NCI-H226 (cell line): ENCODE data around the gene RHBDL2.
"Not testable (repeated sequence)": the region's sequence is repeated elsewhere in the genome, so short reads cannot be mapped to it uniquely, and the experiment has no call there.

Source experiments
- DNase-seq: peaks from one replicate; pipeline ENCODE4 v3.0.0-alpha.2; 2015

RHBDL2 gene

DNA sequence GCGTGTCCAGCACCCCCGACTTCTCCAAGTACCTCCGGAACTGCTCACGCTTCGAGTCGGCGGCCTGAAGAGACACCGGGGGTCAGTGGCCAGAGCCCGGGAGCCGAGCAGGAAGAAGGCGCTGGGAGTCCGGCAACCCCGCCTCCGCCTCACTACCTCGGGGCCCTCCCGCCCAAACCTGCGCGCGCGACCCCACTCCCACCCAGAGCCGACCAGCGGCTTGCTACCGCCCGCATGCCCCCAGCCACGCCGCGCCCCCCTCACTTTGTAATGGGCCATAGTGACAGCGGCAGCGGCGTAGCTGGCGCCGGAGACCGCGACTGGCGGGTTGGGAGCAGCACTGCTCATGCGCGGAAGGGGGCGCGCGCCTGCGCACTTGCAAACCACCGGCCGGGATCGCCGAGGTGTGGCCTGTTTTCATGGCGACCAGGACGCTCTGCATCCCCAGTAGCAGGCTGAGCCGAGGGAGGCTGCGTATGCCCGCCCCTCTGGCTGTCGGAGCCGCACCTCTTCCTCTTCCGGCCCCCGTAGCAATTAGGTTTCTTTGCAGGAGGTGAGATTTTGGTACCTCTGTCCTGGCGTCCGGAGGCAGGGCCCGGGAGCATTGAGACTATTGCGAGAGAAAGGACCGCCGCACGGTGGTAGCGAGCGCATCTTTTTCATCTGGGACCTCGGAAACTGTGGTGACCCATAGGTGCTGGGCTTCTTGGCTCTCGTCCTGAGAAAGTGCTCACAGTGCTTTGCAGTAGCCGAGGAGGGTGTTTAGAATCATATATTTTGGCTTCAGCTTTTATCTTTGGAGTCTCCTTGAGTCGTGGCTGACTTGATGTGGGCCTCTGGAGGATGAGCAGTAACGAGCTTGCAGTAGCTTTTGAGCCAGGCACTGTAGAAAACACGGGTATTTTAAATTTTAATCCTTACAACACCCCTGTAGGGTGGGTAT lies 68.3 kb downstream of the RHBDL2 start, which contains the start of gene MYCBP:
MYCBP (minus strand) TSS at position 322 of the 943 bp plus-strand sequence; CDS start at position 279, 43 bp downstream.
- DNase-seq, result peak; percentile 91

DNA sequence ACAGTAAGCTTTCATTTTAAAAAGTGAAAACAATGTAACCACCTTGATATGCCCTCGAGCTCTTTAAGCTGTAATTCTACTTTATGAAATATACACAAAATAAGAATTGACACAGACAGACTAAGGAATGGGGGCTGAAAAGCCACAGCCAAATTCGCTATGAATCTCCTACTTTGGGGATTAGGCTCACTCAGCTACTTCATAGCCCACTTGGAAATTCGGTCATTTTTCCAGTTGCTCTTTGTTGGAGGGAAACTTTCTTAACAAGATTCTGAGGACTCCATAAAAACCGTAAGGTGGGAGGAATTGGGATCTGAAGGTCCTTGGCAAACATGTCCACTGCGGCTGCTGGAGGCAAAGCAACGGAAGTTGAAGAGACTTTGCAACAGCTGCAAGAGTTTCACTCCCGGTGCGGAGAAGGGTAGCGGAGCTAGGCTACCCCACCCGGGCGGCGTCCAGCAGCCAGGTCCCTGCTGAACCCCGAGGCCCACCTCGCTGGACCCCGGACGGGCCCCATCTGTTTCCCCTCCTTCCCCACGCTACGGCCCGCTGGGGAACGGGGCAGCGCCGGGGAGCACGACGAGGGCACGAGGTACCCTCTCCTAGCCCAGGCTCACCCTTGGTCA lies 69.1 kb downstream of the RHBDL2 start:
- peak; percentile 11 for DNase-seq

DNA sequence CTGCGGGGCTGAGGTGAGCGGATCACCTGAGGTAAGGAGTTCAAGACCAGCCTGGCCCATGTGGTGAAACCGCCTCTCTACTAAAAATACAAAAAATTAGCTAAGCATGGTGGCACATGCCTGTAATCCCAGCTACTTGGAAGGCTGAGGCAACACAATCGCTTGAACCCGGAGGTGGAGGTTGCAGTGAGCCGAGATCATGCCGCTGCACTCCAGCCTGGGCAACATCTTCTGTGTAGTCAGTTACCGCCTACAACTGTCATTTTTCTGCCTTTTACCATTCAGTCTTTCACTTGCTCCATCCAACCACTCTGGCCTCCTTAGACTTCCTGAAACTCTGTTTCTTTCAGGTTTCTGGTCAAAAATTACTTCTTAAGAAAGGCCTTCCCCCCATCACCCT lies 70.6 kb downstream of the RHBDL2 start:
- no peak for DNase-seq

DNA sequence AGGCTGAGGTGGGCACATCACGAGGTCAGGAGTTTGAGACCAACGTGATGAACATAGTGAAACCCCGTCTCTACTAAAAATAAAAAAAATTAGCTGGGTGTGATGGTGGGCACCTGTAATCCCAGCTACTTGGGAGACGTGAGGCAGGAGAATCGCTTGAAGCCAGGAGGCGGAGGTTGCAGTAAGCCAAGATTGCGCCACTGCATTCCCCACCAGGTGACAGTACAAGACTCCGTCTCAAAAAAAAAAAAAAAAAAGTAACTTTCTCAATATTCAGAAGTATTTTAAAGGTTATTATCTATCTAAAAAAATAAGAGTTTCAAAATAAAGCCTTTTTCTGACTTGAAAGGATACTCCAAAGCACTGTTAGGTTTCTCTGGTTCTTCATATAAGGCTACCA lies 74.4 kb downstream of the RHBDL2 start:
- no peak for DNase-seq

DNA sequence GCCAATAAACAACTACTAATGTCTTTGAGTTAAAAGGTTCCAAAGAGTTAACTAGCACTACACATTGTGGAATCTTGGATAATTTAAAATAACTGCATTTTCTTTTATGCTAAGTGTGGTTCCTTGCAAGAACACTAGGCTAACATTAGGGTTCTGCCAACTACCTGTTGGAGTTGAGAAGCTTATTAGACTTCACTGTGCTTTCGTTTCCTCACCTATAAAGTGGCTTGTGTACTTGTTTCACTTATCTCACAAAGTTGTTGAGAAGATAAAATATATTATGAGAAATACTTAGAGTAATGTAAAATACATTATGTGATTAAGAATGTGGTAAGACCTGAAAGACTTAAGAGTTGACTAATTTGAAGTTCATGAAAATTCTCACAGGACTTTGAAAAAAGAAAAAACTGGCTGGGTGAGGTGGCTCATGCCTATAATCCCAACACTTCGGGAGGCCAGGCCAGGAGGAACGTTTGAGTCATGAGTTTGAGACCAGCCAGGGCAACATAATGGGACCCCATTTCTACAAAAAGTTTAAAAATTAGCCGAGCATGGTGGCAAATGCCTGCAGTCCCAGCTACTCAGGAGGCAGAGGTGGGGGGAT lies 76.4 kb downstream of the RHBDL2 start:
- DNase-seq, result no peak

DNA sequence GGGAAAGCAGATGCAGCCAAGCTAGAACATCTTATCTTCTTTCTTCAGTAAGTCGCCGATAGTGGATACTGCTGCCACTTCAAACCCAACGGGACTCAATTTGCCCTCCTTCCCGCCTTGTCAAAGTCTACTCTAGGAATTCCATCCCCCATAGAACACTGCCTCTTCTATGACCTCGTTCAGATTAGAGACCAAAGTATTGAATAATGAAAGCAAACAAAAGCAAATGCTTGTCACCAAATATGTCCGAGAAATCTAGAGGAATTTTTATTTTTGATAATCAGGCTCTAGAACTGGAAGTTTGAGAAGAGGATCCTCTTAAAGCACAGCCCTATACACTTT lies 81.2 kb downstream of the RHBDL2 start:
- no peak for DNase-seq

DNA sequence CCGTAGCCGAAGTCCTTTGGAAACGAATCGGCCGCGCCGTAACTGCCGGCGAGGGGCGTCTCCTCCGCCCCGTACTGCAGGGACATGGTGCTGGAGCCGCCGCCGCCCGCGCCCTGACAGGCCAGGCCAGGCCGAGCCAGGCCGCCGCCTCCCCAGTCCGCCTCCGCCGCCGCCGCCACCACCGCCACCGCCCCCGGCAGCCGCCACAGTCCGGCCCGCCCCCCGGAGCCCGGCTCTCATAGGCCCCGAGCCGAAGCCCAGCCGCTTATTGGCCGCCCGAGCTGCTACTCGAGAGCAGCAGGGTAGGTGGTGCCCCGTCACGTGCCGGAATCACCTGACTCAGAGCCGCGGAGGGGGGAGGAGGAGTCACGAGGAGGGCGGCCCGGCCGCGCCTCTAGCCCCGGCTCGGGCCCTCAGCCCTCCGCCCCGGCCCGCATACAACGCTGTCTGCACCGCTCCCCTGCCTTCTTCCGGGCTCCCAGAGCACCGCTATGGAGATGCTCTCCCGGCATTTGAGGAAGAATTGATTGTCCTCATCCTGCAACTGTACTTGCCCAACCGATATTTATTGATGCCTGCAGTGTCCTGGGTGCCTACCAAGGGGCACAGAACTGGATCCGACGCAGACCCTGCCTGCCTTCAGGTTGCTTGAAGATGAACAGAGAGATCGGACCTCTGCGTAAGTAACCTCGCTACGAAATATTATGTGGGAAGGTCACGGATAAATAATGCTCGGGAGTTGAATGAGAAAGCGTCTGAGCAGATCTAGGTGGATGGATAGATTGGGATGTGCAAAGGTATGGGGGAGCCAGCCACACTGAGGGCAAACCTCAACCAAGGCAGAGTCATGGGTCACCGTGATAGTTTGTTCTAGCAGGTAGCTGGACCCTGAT lies 81.8 kb downstream of the RHBDL2 start, which contains the start of gene RRAGC:
RRAGC (minus strand) TSS at position 212 of the 893 bp plus-strand sequence; CDS start at position 86, 126 bp downstream.
- DNase-seq, result peak; percentile 99

DNA sequence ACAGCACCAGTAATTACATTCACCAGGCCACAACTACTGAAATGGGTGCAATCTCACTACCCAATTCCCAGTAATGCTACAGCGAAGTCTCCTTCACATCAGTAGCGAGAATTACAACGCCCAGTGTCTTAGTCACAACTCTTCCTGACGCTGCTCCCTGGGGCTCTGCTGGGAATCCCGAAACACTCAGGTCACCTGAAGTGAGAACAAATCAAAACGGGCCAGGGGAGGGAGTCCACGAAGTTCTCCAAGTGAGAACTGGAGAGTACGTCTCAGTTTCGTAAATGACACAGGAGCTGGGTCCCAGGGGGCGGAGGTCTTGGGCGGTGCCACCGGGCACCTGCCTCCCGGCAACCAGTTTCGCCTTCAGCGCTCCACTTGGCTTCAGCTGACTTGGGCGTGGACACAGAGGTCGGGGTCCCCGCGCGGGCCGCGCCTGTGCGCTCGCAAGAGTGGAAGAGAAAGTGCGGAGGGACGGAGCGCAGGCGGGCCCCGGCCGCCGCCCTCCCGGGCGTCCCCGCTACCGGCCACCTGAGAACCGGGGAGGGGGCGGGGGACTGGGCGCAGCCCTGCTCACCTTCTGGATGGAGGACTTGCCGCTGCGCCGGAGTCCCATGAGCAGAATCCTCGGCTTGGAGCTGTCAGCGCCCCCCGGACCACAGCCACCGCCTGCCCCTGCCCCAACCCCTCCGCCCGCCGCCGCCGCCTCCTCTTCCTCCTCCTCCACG lies 82.6 kb downstream of the RHBDL2 start:
- DNase-seq, result peak; percentile 74

DNA sequence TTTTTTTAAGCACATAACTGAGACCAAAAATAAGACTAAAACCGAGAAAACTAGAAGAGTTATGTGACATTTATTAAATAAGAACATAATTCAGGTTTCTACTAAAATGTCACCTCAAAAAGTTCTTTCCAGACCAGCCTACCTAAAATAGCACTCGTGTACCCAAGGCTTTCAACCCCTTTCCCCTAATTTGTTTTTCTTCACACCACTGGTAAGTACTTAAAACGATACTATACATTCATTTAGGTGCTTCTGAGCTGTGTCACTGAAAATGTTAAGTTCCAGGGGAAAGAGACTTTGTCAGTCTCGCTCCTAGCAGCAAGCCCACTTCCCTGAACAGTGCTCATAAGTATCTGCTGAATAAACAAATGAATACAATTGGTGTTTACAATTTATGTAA lies 88.8 kb downstream of the RHBDL2 start:
- DNase-seq, result no peak

DNA sequence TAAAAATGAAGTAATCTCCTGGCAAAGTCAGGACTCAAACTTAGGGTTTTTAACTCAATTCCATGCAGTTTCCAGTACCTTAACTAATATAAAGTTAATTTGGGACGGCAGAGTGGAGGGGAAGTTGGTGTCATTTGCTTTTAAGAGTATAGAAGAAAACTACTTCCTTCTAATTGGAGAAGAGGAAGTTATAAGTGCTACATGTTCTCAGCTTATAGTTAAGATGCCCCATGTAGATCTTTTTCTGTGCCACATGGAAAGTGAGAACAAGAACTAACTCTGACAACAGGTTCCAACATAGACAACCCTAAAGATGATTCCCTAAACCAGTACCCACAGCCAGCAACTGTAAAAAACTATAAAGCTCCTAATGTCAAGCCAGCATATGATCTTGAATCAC lies 93.6 kb downstream of the RHBDL2 start:
- DNase-seq, result no peak

DNA sequence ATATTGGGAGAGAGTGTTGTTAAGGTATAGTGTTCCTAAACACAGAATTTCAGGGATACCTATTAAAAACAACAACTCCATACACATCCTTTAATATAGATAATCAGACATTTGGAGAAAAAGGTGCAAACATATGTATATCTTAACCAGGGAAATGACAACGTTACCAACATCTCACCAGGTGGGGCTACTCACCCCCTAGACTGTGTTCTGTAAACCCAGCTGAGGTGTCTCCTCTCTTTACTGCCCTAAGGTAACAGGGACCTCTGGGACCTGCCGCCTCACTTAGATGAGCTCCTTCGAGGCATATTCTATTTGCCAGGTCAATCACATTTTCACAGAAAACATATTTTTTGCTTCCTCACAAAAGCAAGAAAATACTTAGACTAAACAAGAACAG lies 95.4 kb downstream of the RHBDL2 start:
- DNase-seq, result no peak

DNA sequence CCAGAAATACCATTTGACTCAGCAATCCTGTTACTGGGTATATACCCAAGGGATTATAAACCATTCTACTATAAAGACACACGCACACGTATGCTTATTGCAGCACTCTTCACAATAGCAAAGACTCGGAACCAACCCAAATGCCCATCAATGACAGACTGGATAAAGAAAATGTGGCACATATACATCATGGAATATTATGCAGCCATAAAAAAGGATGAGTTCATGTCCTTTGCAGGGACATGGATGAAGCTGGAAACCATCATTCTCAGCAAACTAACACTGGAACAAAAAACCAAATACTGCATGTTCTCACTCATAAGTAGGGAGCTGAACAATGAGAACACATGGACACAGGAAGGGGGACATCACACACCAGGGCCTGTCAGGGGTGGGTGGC lies 96.5 kb downstream of the RHBDL2 start:
- DNase-seq, result not testable (repeated sequence)

DNA sequence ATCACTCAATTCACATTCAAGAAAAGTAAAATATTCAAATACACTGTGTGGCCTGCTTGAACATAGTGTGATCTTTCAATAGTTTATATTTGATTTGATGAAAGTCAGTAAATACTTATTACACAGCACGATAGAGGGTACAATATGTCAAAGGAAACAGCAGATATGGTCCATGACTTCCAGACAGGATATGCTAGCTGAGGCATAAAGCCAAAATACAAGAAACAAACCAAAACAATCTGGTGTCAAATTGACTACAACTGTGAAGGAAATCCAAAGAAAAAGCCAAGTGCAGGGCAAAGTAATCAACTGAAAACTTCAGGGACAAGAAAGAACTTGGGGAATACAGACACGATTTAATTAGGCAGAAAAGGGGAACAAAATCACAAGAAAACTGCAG lies 101.3 kb downstream of the RHBDL2 start:
- no peak for DNase-seq

DNA sequence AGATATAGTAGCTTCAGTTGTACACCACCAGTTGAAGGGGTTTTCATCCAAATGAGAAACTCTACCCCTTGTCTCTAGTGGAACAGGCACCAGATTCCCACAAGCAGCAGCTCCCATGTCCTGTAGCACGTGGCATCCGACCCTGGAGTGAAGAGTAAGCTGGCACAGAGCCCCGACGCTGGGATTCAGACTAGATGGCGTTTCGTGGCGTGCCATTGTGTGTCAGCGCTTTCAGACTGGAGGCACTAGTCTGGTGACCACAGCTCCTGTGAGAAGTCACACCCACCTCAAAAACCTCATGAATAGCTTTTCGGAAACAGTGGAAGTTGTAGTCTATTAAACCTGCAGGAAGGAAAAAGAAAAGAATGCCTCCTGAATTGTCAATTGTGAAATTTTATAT lies 102.3 kb downstream of the RHBDL2 start:
- no peak for DNase-seq

DNA sequence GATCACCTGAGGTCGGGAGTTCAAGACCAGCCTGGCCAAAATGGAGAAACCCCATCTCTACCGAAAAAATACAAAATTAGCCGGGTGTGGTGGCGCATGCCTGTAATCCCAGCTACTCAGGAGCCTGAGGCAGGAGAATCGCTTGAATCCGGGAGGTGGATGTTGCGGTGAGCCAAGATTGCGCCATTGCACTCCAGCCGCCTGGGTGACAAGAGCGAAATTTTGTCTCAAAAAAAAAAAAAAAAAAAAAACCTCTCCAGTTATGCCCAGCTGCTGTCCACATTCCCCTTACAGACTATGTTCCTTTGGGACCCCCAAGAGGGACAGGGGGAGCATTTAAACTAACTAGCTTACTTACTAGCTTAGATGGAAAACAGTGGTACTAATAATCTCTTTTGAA lies 105.3 kb downstream of the RHBDL2 start:
- not testable (repeated sequence) for DNase-seq
